ENCODE data around the gene MPPE1. TPM values are rescaled to one million over a fixed set of nuclear protein-coding genes. Genes with fewer than 3 reads are reported as not detected.

The MPPE1 gene
- total RNA-seq (10 to 100 TPM; 32.4 to 49.8 TPM), polyA plus RNA-seq (10 to 100 TPM; 28.8 to 46.3 TPM)
- long read RNA-seq, donor 1, full-length matches to known transcripts, result 28 of 80 reads
- long read RNA-seq, donor 1, partial matches to known transcripts, result 8 of 80 reads
- long read RNA-seq, donor 1, other reads (novel, unspliced or antisense), result 44 of 80 reads
- long read RNA-seq, donor 2, full-length matches to known transcripts, result 9 of 17 reads
- long read RNA-seq, donor 2, partial matches to known transcripts, result 0 of 17 reads
- long read RNA-seq, donor 2, other reads (novel, unspliced or antisense), result 8 of 17 reads

- intact Hi-C loops (cut with DNase I), result loop anchor here (2.0 to 5.0 kb wide), 2 partner anchors 56 to 58 kb away; partner anchors contain the start of gene CHMP1B (in 2 of the 2)
- Histone ChIP-seq H3K27ac (ENCODE audit: low read depth in 1 of 2, low read length in 2 of 2) (peak within 1 kb of the TSS; percentile 92 to 99), H3K36me3 (ENCODE audit: control insufficient read depth in 1 of 2, insufficient read depth in 2 of 2, low read length in 1 of 2) (no peaks in the 10 kb centered on the region), H3K4me1 (ENCODE audit: control insufficient read depth in 1 of 2, insufficient read depth in 2 of 2, low read length in 2 of 2) (no peaks in the 10 kb centered on the region), H3K9me3 (ENCODE audit: control insufficient read depth, low read length) (no peaks in the 10 kb centered on the region), H3K27me3 (ENCODE audit: control insufficient read depth in 1 of 2, insufficient read depth in 2 of 2, low read length in 1 of 2) (no peaks in the 10 kb centered on the region), H3K4me3 (ENCODE audit: low read length in 2 of 2) (peak within 1 kb of the TSS; percentile 91 to 97)
- peak; percentile 97 for ATAC-seq (ENCODE audit: low FRiP score)
- DNase-seq, result peak; percentile 95 to 97
- 1% methylated on average over 93 to 106 of the region's 106 CpGs for WGBS, 2 donors
Measured at GRCh38 chr18:11908182-11909060, at the start of gene MPPE1. MPPE1 (minus strand) TSS chr18:11908317; CDS start chr18:11897264, 11,053 bp downstream.

GRCh38 chr18:11957636-11958035 lies 49.5 kb upstream of the MPPE1 start:
- 76 to 82% methylated on average over 2 of the region's 2 CpGs for WGBS, 2 donors
- H3K9me3 ChIP-seq (ENCODE audit: control insufficient read depth, low read length), result no peaks in the 10 kb centered on the region
- H3K4me1 ChIP-seq (ENCODE audit: control insufficient read depth in 1 of 2, insufficient read depth in 2 of 2, low read length in 2 of 2), result no peaks in the 10 kb centered on the region
- ATAC-seq (ENCODE audit: low FRiP score) (no peak), DNase-seq (no peak)
- no peaks in the 10 kb centered on the region for H3K27me3 ChIP-seq (ENCODE audit: control insufficient read depth in 1 of 2, insufficient read depth in 2 of 2, low read length in 1 of 2)
- no peaks in the 10 kb centered on the region for H3K36me3 ChIP-seq (ENCODE audit: control insufficient read depth in 1 of 2, insufficient read depth in 2 of 2, low read length in 1 of 2)
- no peak overlapping the region for H3K27ac ChIP-seq (ENCODE audit: low read depth in 1 of 2, low read length in 2 of 2)
- intact Hi-C loops (cut with DNase I), result no loop called here
- no peak overlapping the region for H3K4me3 ChIP-seq (ENCODE audit: low read length in 2 of 2)

- H3K27ac ChIP-seq (ENCODE audit: low read depth in 1 of 2, low read length in 2 of 2), result no peak overlapping the region
- no peaks in the 10 kb centered on the region for H3K36me3 ChIP-seq (ENCODE audit: control insufficient read depth in 1 of 2, insufficient read depth in 2 of 2, low read length in 1 of 2)
- no peak for ATAC-seq (ENCODE audit: low FRiP score)
- H3K27me3 ChIP-seq (ENCODE audit: control insufficient read depth in 1 of 2, insufficient read depth in 2 of 2, low read length in 1 of 2), result no peaks in the 10 kb centered on the region
- intact Hi-C loops (cut with DNase I), result no loop called here
- H3K4me1 ChIP-seq (ENCODE audit: control insufficient read depth in 1 of 2, insufficient read depth in 2 of 2, low read length in 2 of 2), result no peaks in the 10 kb centered on the region
- peak in 1 of 2 donors; percentile 21 for DNase-seq
- no peak overlapping the region for H3K4me3 ChIP-seq (ENCODE audit: low read length in 2 of 2)
- H3K9me3 ChIP-seq (ENCODE audit: control insufficient read depth, low read length), result no peaks in the 10 kb centered on the region
- 96 to 98% methylated on average over 10 of the region's 10 CpGs for WGBS, 2 donors
Measured at GRCh38 chr18:11956371-11957308, 48.5 kb upstream of the MPPE1 start.

- intact Hi-C loops (cut with DNase I), result no loop called here
- no peaks in the 10 kb centered on the region for H3K4me1 ChIP-seq (ENCODE audit: control insufficient read depth in 1 of 2, insufficient read depth in 2 of 2, low read length in 2 of 2)
- no peaks in the 10 kb centered on the region for H3K27me3 ChIP-seq (ENCODE audit: control insufficient read depth in 1 of 2, insufficient read depth in 2 of 2, low read length in 1 of 2)
- WGBS, 2 donors, result 42 to 47% methylated on average over 8 of the region's 8 CpGs
- H3K9me3 ChIP-seq (ENCODE audit: control insufficient read depth, low read length), result no peaks in the 10 kb centered on the region
- H3K4me3 ChIP-seq (ENCODE audit: low read length in 2 of 2), result no peak overlapping the region
- peak; percentile 61 to 81 for DNase-seq
- no peaks in the 10 kb centered on the region for H3K36me3 ChIP-seq (ENCODE audit: control insufficient read depth in 1 of 2, insufficient read depth in 2 of 2, low read length in 1 of 2)
- no peak for ATAC-seq (ENCODE audit: low FRiP score)
- H3K27ac ChIP-seq (ENCODE audit: low read depth in 1 of 2, low read length in 2 of 2), result no peak overlapping the region
Measured at GRCh38 chr18:11955239-11956029, 47.3 kb upstream of the MPPE1 start.

- no peaks in the 10 kb centered on the region for H3K4me1 ChIP-seq (ENCODE audit: control insufficient read depth in 1 of 2, insufficient read depth in 2 of 2, low read length in 2 of 2)
- DNase-seq, result no peak
- H3K9me3 ChIP-seq (ENCODE audit: control insufficient read depth, low read length), result no peaks in the 10 kb centered on the region
- WGBS, 2 donors, result 82 to 85% methylated on average over 5 of the region's 5 CpGs
- no peaks in the 10 kb centered on the region for H3K27me3 ChIP-seq (ENCODE audit: control insufficient read depth in 1 of 2, insufficient read depth in 2 of 2, low read length in 1 of 2)
- H3K36me3 ChIP-seq (ENCODE audit: control insufficient read depth in 1 of 2, insufficient read depth in 2 of 2, low read length in 1 of 2), result no peaks in the 10 kb centered on the region
- ATAC-seq (ENCODE audit: low FRiP score), result no peak
- no peak overlapping the region for H3K4me3 ChIP-seq (ENCODE audit: low read length in 2 of 2)
- intact Hi-C loops (cut with DNase I), result no loop called here
- no peak overlapping the region for H3K27ac ChIP-seq (ENCODE audit: low read depth in 1 of 2, low read length in 2 of 2)
Measured at GRCh38 chr18:11953113-11953512, 45.0 kb upstream of the MPPE1 start.

GRCh38 chr18:11951390-11951851 lies 43.3 kb upstream of the MPPE1 start:
- H3K4me1 ChIP-seq (ENCODE audit: control insufficient read depth in 1 of 2, insufficient read depth in 2 of 2, low read length in 2 of 2), result no peaks in the 10 kb centered on the region
- H3K36me3 ChIP-seq (ENCODE audit: control insufficient read depth in 1 of 2, insufficient read depth in 2 of 2, low read length in 1 of 2), result no peaks in the 10 kb centered on the region
- WGBS, 2 donors, result 79 to 85% methylated on average over 9 of the region's 9 CpGs
- H3K9me3 ChIP-seq (ENCODE audit: control insufficient read depth, low read length), result no peaks in the 10 kb centered on the region
- H3K4me3 ChIP-seq (ENCODE audit: low read length in 2 of 2), result no peak overlapping the region
- no peak overlapping the region for H3K27ac ChIP-seq (ENCODE audit: low read depth in 1 of 2, low read length in 2 of 2)
- peak in 1 of 2 donors; percentile 57 for DNase-seq
- no peak for ATAC-seq (ENCODE audit: low FRiP score)
- no peaks in the 10 kb centered on the region for H3K27me3 ChIP-seq (ENCODE audit: control insufficient read depth in 1 of 2, insufficient read depth in 2 of 2, low read length in 1 of 2)
- intact Hi-C loops (cut with DNase I), result no loop called here

GRCh38 chr18:11950824-11951223 lies 42.7 kb upstream of the MPPE1 start:
- no peaks in the 10 kb centered on the region for H3K27me3 ChIP-seq (ENCODE audit: control insufficient read depth in 1 of 2, insufficient read depth in 2 of 2, low read length in 1 of 2)
- no peak overlapping the region for H3K4me3 ChIP-seq (ENCODE audit: low read length in 2 of 2)
- no peak for DNase-seq
- H3K27ac ChIP-seq (ENCODE audit: low read depth in 1 of 2, low read length in 2 of 2), result no peak overlapping the region
- H3K4me1 ChIP-seq (ENCODE audit: control insufficient read depth in 1 of 2, insufficient read depth in 2 of 2, low read length in 2 of 2), result no peaks in the 10 kb centered on the region
- no peaks in the 10 kb centered on the region for H3K9me3 ChIP-seq (ENCODE audit: control insufficient read depth, low read length)
- H3K36me3 ChIP-seq (ENCODE audit: control insufficient read depth in 1 of 2, insufficient read depth in 2 of 2, low read length in 1 of 2), result no peaks in the 10 kb centered on the region
- WGBS, 2 donors, result 87% methylated on average over 5 of the region's 5 CpGs
- no peak for ATAC-seq (ENCODE audit: low FRiP score)
- intact Hi-C loops (cut with DNase I), result no loop called here
